Measurements from ENCODE around the gene CCDC40.

- no peak for TF ChIP-seq CTCF (IDR thresholded peaks at IDR 0.05)
- TF ChIP-seq POLR2AphosphoS5 (IDR thresholded peaks at IDR 0.05), result no peak
- TF ChIP-seq EP300 (IDR thresholded peaks at IDR 0.05), result no peak
Measured at GRCh38 chr17:80025140-80025539, 11.3 kb upstream of the CCDC40 start.
